H9 (cell line): ENCODE measurements around the gene SFXN2. TPM values are rescaled to one million over a fixed set of nuclear protein-coding genes. Genes with fewer than 3 reads are reported as not detected.
A peak's percentile ranks its signal among the peaks of the same experiment; 100 is the strongest.
"Not testable (repeated sequence)": the region's sequence is repeated elsewhere in the genome, so short reads cannot be mapped to it uniquely, and the experiment has no call there.

Experiments
- DNase-seq: peaks from one replicate; pipeline ENCODE4 v3.0.0-alpha.2; 2017
- H2AFZ ChIP-seq: one replicate; pipeline ENCODE4 v1.6.1; 2013; ENCODE audit warnings: mild to moderate bottlenecking, low read length, control low read depth, moderate library complexity
- H2AK5ac ChIP-seq: 2 replicates; pipeline ENCODE4 v1.6.1; 2013; ENCODE audit warnings: low read length, control low read depth, mixed read lengths; ENCODE audit not compliant: insufficient read length
- H2BK120ac ChIP-seq: one replicate; pipeline ENCODE4 v1.6.1; 2013; ENCODE audit warnings: low read depth, mild to moderate bottlenecking, low read length, control low read depth, inconsistent platforms; ENCODE audit not compliant: poor library complexity, severe bottlenecking
- H2BK12ac ChIP-seq: 2 replicates; pipeline ENCODE4 v1.6.1; 2013; ENCODE audit warnings: low read length, control low read depth, mixed read lengths, low read depth; ENCODE audit not compliant: insufficient read length
- H2BK15ac ChIP-seq: 2 replicates; pipeline ENCODE4 v1.6.1; 2013; ENCODE audit warnings: low read depth, low read length, control low read depth
- H2BK20ac ChIP-seq: one replicate; pipeline ENCODE4 v1.6.1; 2013; ENCODE audit warnings: low read depth, mild to moderate bottlenecking, low read length, control low read depth, inconsistent platforms; ENCODE audit not compliant: poor library complexity, severe bottlenecking
- H2BK5ac ChIP-seq: 2 replicates; pipeline ENCODE4 v1.6.1; 2013; ENCODE audit warnings: low read length, control low read depth, mixed read lengths; ENCODE audit not compliant: insufficient read length
- H3K14ac ChIP-seq: 2 replicates; pipeline ENCODE4 v1.6.1; 2013; ENCODE audit warnings: low read length, control low read depth; ENCODE audit not compliant: insufficient read depth
- H3K18ac ChIP-seq: 2 replicates; pipeline ENCODE4 v1.6.1; 2013; ENCODE audit warnings: low read depth, mild to moderate bottlenecking, mixed read lengths, low read length, control low read depth; ENCODE audit not compliant: insufficient read length
- H3K23ac ChIP-seq: 2 replicates; pipeline ENCODE4 v1.6.1; 2013; ENCODE audit warnings: low read length, control low read depth, mixed read lengths, low read depth; ENCODE audit not compliant: insufficient read length
- H3K23me2 ChIP-seq: 2 replicates; pipeline ENCODE4 v1.6.1; 2013; ENCODE audit warnings: low read depth, mild to moderate bottlenecking, mixed read lengths, low read length, control low read depth; ENCODE audit not compliant: insufficient read length, poor library complexity, severe bottlenecking
- H3K27ac ChIP-seq: 2 replicates; pipeline ENCODE4 v1.5.1; 2013; ENCODE audit warnings: low read length, control low read depth, mixed read lengths, low read depth; ENCODE audit not compliant: insufficient read length
- H3K27me3 ChIP-seq: 2 replicates; pipeline ENCODE4 v1.6.1; 2013; ENCODE audit warnings: low read length, control low read depth, inconsistent platforms; ENCODE audit not compliant: insufficient read depth
- H3K4ac ChIP-seq: 2 replicates; pipeline ENCODE4 v1.6.1; 2013; ENCODE audit warnings: low read depth, mild to moderate bottlenecking, control low read depth, inconsistent platforms, low read length, moderate library complexity
- H3K4me1 ChIP-seq: 2 replicates; pipeline ENCODE4 v1.6.1; 2013; ENCODE audit warnings: low read length, control low read depth, inconsistent platforms; ENCODE audit not compliant: insufficient read depth
- H3K4me2 ChIP-seq: 2 replicates; pipeline ENCODE4 v1.6.1; 2013; ENCODE audit warnings: low read length, control low read depth, mixed read lengths; ENCODE audit not compliant: insufficient read length, insufficient read depth
- H3K56ac ChIP-seq: 2 replicates; pipeline ENCODE4 v1.6.1; 2013; ENCODE audit warnings: low read depth, mild to moderate bottlenecking, mixed read lengths, low read length, control low read depth; ENCODE audit not compliant: insufficient read length
- H3K79me1 ChIP-seq: 2 replicates; pipeline ENCODE4 v1.6.1; 2013; ENCODE audit warnings: low read depth, mild to moderate bottlenecking, moderate library complexity, low read length, control low read depth, inconsistent platforms; ENCODE audit not compliant: insufficient read depth, poor library complexity, severe bottlenecking
- H3K79me2 ChIP-seq: 2 replicates; pipeline ENCODE4 v1.6.1; 2013; ENCODE audit warnings: low read length, control low read depth, inconsistent platforms; ENCODE audit not compliant: insufficient read depth
- H3K9ac ChIP-seq: 2 replicates; pipeline ENCODE4 v1.6.1; 2013; ENCODE audit warnings: low read length, control low read depth, mixed read lengths; ENCODE audit not compliant: insufficient read length; ENCODE audit errors: extremely low read depth
- H3K9me3 ChIP-seq: one replicate; pipeline ENCODE4 v1.6.1; 2013; ENCODE audit warnings: low read depth, low read length, inconsistent platforms; ENCODE audit not compliant: control insufficient read depth
- H3T11ph ChIP-seq: one replicate; pipeline ENCODE4 v1.6.1; 2013; ENCODE audit warnings: mild to moderate bottlenecking, low read length, control low read depth, inconsistent platforms
- H4K20me1 ChIP-seq: one replicate; pipeline ENCODE4 v1.6.1; 2013; ENCODE audit not compliant: control insufficient read depth, insufficient read length, insufficient read depth
- H4K5ac ChIP-seq: 2 replicates; pipeline ENCODE4 v1.6.1; 2013; ENCODE audit warnings: low read depth, mild to moderate bottlenecking, mixed read lengths, low read length, control low read depth; ENCODE audit not compliant: insufficient read length
- H4K8ac ChIP-seq: replicated peaks from 2 replicates; pipeline ENCODE4 v1.6.1; 2013; ENCODE audit warnings: low read length, control low read depth, mixed read lengths, low read depth; ENCODE audit not compliant: insufficient read length
- H4K91ac ChIP-seq: 2 replicates; pipeline ENCODE4 v1.6.1; 2013; ENCODE audit warnings: low read depth, mild to moderate bottlenecking, moderate library complexity, mixed read lengths, low read length, control low read depth; ENCODE audit not compliant: insufficient read length
- H3K27ac Mint-ChIP-seq, 3 experiments: 2 replicates in 2 of 3; 3 replicates in 1 of 3; pipeline ENCODE4 v1.8.0; 2020 to 2021; ENCODE audit warnings: mixed read lengths in 3 of 3, mild to moderate bottlenecking in 1 of 3, moderate library complexity in 1 of 3
- H3K27me3 Mint-ChIP-seq: 2 replicates; pipeline ENCODE4 v1.8.0; 2021; ENCODE audit warnings: low read depth, mild to moderate bottlenecking, moderate library complexity, mixed read lengths
- H3K36me3 Mint-ChIP-seq, 3 experiments: 2 replicates in 2 of 3; 3 replicates in 1 of 3; pipeline ENCODE4 v1.8.0; 2020 to 2021; ENCODE audit warnings: low read depth in 3 of 3, mixed read lengths in 3 of 3; ENCODE audit not compliant: insufficient read depth in 1 of 3
- H3K4me1 Mint-ChIP-seq, 2 experiments: 2 replicates each; pipeline ENCODE4 v1.8.0; 2020; ENCODE audit warnings: mixed read lengths in 2 of 2
- H3K4me3 Mint-ChIP-seq, 2 experiments: 2 replicates in 1 of 2; 3 replicates in 1 of 2; pipeline ENCODE4 v1.8.0; 2020 to 2021; ENCODE audit warnings: mild to moderate bottlenecking in 2 of 2, mixed read lengths in 2 of 2, moderate library complexity in 1 of 2
- H3K9me3 Mint-ChIP-seq, 2 experiments: 2 replicates in 1 of 2; 3 replicates in 1 of 2; pipeline ENCODE4 v1.8.0; 2020; ENCODE audit warnings: mild to moderate bottlenecking in 2 of 2, mixed read lengths in 2 of 2, moderate library complexity in 1 of 2
- WGBS: extraction: QIAGEN DNeasy Blood & Tissue Kit; methylation state at CpG from one replicate; pipeline ENCODE4 v1.1.7; 2013; ENCODE audit warnings: missing lambda C conversion rate, low lambda C conversion rate, mixed read lengths; ENCODE audit not compliant: insufficient read length; ENCODE audit errors: extremely low coverage; 5-methylcytosine and 5-hydroxymethylcytosine counted together
- total RNA-seq: library from RNA; stranded (reverse); gene quantifications from 2 replicates; pipeline ENCODE4 v1.2.1, GENCODE V29; 2021
- TF ChIP-seq, protein P1 (sequence below): fragments of 200-600 bp; sonication (generic); conservative IDR thresholded peaks from 3 replicates; pipeline ENCODE4 v1.8.0; 2021; ENCODE audit warnings: antibody characterized with exemption, mild to moderate bottlenecking

SFXN2 gene
- total RNA-seq, 1 experiment from 2014 or later = 34.7 TPM

DNA sequence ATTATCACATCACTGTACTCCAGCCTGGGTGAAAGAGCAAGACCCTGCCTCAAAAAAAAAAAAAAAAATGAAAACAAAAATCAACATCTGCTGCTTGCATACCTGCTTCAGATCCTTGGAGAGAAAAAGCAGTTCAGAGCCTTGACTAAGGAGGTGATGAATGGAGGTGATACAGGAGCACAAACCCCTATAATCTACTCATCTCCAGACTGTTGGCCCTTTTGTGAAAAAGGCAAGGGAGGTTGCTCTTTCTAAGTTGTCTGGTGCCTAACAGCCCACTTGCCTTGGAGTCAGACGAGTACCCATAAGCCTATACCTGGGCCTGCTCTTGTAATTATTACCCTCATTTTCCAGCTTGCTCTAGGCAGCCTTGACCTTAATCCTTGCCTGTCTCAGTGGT lies 1.4 kb downstream of the SFXN2 start:
- H3K79me2 ChIP-seq = peaks cover 3% of the 10 kb centered on the region; the same call in 1 of the 2 replicates
- no peak overlapping the region for H2BK5ac ChIP-seq
- peaks cover 8% of the 10 kb centered on the region; the same call in 1 of the 2 replicates for H3K4me1 ChIP-seq
- H2BK20ac ChIP-seq = no peak overlapping the region
- no peaks in the 10 kb centered on the region for H3K9me3 Mint-ChIP-seq
- H4K20me1 ChIP-seq = no peaks in the 10 kb centered on the region
- no peaks in the 10 kb centered on the region for H3K27me3 ChIP-seq
- WGBS = no CpG with 5 or more reads among the region's 1 CpG
- no peak overlapping the region for H4K91ac ChIP-seq
- H3K23ac ChIP-seq = no peak overlapping the region
- no peak overlapping the region for H4K8ac ChIP-seq
- no peak overlapping the region for H3K27ac ChIP-seq
- peaks cover 8 to 32% (median 16%) of the 10 kb centered on the region in 3 experiments; a peak in 6 of 7 replicates for H3K36me3 Mint-ChIP-seq
- H3K4ac ChIP-seq = no peak overlapping the region
- peak overlapping the region; percentile 26 for H3K9ac ChIP-seq
- no peak overlapping the region for H4K5ac ChIP-seq
- no peak overlapping the region for H3K14ac ChIP-seq
- no peak overlapping the region for H2BK120ac ChIP-seq
- H3K27ac Mint-ChIP-seq = peak overlapping the region in 2 of 3 experiments; percentile 21 to 46; a peak in 3 of 7 replicates
- no peak for DNase-seq
- H3K4me3 Mint-ChIP-seq = peak overlapping the region; percentile 83 to 92
- TF ChIP-seq, protein P1, sequence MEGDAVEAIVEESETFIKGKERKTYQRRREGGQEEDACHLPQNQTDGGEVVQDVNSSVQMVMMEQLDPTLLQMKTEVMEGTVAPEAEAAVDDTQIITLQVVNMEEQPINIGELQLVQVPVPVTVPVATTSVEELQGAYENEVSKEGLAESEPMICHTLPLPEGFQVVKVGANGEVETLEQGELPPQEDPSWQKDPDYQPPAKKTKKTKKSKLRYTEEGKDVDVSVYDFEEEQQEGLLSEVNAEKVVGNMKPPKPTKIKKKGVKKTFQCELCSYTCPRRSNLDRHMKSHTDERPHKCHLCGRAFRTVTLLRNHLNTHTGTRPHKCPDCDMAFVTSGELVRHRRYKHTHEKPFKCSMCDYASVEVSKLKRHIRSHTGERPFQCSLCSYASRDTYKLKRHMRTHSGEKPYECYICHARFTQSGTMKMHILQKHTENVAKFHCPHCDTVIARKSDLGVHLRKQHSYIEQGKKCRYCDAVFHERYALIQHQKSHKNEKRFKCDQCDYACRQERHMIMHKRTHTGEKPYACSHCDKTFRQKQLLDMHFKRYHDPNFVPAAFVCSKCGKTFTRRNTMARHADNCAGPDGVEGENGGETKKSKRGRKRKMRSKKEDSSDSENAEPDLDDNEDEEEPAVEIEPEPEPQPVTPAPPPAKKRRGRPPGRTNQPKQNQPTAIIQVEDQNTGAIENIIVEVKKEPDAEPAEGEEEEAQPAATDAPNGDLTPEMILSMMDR = no peak
- H3K79me1 ChIP-seq = no peaks in the 10 kb centered on the region
- no peak overlapping the region for H2AK5ac ChIP-seq
- no peak overlapping the region for H3K56ac ChIP-seq
- H3K4me2 ChIP-seq = peak overlapping the region; percentile 72
- no peaks in the 10 kb centered on the region for H3K27me3 Mint-ChIP-seq
- no peaks in the 10 kb centered on the region for H3K9me3 ChIP-seq
- peaks cover 43 to 53% of the 10 kb centered on the region in 2 experiments for H3K4me1 Mint-ChIP-seq
- H2BK12ac ChIP-seq = no peak overlapping the region
- no peak overlapping the region for H2BK15ac ChIP-seq
- peaks cover 11% of the 10 kb centered on the region for H3K23me2 ChIP-seq
- H3T11ph ChIP-seq = no peak overlapping the region
- H2AFZ ChIP-seq = no peak overlapping the region
- H3K18ac ChIP-seq = no peak overlapping the region

DNA sequence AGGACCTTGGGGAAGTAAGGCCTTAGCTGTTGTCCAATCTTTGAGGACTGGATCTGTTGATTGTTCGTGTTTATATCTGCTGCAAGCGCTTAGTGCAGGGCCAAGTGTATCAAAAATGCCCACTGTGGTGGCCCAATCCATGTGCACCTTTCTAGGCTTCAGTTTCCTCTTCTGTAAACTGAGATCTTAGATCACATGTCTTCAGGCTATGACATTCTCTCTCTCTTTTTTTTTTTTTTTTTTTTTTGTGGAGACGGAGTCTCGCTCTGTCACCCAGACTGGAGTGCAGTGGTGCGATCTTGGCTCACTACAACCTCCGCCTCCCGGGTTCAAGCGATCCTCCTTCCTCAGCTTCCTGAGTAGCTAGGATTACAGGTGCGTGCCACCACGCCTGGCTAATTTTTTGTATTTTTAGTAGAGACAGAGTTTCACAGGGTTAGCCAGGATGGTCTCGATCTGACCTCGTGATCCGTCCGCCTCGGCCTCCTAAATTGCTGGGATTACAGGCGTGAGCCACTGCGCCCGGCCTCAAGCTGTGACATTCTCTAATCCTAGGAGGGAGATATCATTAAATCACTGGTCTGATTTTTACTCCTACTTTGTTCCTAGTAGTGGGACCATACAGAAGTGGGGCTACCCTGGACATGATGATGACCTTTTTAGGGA lies 2.6 kb downstream of the SFXN2 start:
- not testable (repeated sequence) for H3K79me1 ChIP-seq, H2BK5ac ChIP-seq, H2BK20ac ChIP-seq, H3T11ph ChIP-seq, H4K8ac ChIP-seq, H3K27me3 Mint-ChIP-seq, H3K79me2 ChIP-seq, H3K23ac ChIP-seq, H3K9ac ChIP-seq, H4K20me1 ChIP-seq, H2BK15ac ChIP-seq, H2BK120ac ChIP-seq, H3K9me3 Mint-ChIP-seq, H2BK12ac ChIP-seq, H3K4me1 ChIP-seq, H3K18ac ChIP-seq, H3K9me3 ChIP-seq, H3K4me2 ChIP-seq, DNase-seq, H3K4ac ChIP-seq, H2AFZ ChIP-seq, H2AK5ac ChIP-seq, H3K14ac ChIP-seq, H3K27ac ChIP-seq, H4K5ac ChIP-seq, H4K91ac ChIP-seq, H3K56ac ChIP-seq, H3K27me3 ChIP-seq
- Mint-ChIP-seq H3K4me3 (peak overlapping the region; percentile 4 to 48; a peak in 2 of 5 replicates), H3K36me3 (peaks cover 11 to 36% (median 20%) of the 10 kb centered on the region in 3 experiments; a peak in 6 of 7 replicates), H3K27ac (peak overlapping the region in 2 of 3 experiments; percentile 43 to 69; a peak in 2 of 7 replicates), H3K4me1 (peaks cover 48 to 60% of the 10 kb centered on the region in 2 experiments)
- peaks cover 11% of the 10 kb centered on the region for H3K23me2 ChIP-seq
- no CpG with 5 or more reads among the region's 18 CpGs for WGBS
